Lower lobe of right lung (tissue), 2 donors: ENCODE measurements around the gene ANXA2R. TPM values are rescaled to one million over a fixed set of nuclear protein-coding genes. Genes with fewer than 3 reads are reported as not detected.
A peak's percentile ranks its signal among the peaks of the same experiment; 100 is the strongest.

ENCODE experiments used
- ATAC-seq, 2 donors: fragments of 200-7000 bp; cut with Tn5 transposase; one replicate each; pipeline ENCODE4 v1.9.1; 2020 to 2022; ENCODE audit warnings: mild to moderate bottlenecking in 2 of 2, moderate library complexity in 2 of 2
- DNase-seq: peaks from one replicate; pipeline ENCODE4 v3.0.0-alpha.2; 2020
- H3K27ac ChIP-seq: fragments of 200-600 bp; one replicate; pipeline ENCODE4 v1.8.0; 2022
- H3K27me3 ChIP-seq: fragments of 200-600 bp; one replicate; pipeline ENCODE4 v1.8.0; 2022; ENCODE audit warnings: low read depth
- H3K36me3 ChIP-seq: fragments of 200-600 bp; one replicate; pipeline ENCODE4 v1.8.0; 2022; ENCODE audit warnings: mild to moderate bottlenecking
- H3K4me1 ChIP-seq: fragments of 200-600 bp; one replicate; pipeline ENCODE4 v1.8.0; 2022
- H3K4me3 ChIP-seq: fragments of 200-600 bp; one replicate; pipeline ENCODE4 v1.8.0; 2022; ENCODE audit warnings: mild to moderate bottlenecking
- H3K9me3 ChIP-seq: fragments of 200-600 bp; one replicate; pipeline ENCODE4 v1.8.0; 2022
- CTCF ChIP-seq: fragments of 200-600 bp; IDR thresholded peaks from one replicate; pipeline ENCODE4 v1.8.0; 2022; ENCODE audit warnings: antibody characterized with exemption, mild to moderate bottlenecking
- intact Hi-C: fragments of 100-400 bp; cut with DNase I; formaldehyde crosslinking; loops from one replicate; pipeline ENCODE4 v1.11.0; 2022
- total RNA-seq: library from RNA; stranded (reverse); fragmentation: NEBNext Ultra II Directional; extraction: Animal tissue kit (Norgen Biotek cat#: 25700); gene quantifications from one replicate; pipeline ENCODE4 v1.2.1, GENCODE V29; 2021
- donor health status: DM: no; HTN: yes; CAD: no; lungs with severe emphysema.

Gene ANXA2R
- total RNA-seq, 1 donor from 2014 or later: 4.4 TPM

DNA sequence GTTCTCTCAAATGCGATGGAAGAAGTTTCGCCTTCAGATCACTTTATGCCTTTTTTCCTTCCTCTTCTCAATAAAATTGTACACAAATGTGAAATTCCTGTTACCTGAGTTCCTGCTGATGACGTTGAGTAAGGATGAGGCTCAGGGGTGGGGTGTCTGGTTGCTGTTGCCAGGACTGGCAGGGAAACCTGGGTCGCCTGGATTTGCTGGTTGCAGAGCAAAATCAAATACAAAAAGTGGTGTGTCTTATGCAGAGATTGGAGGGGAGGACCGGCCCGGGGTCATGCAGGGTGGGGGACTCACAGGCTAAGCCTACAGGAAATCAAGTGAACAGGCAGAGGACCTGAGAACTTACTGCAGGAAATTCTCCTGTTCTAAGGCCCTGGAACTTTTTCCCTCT is 39.2 kb downstream of the ANXA2R start:
- intact Hi-C loops: no loop called here
- Histone ChIP-seq H3K36me3 (no peaks in the 10 kb centered on the region), H3K4me3 (no peak overlapping the region), H3K27ac (no peak overlapping the region), H3K9me3 (no peaks in the 10 kb centered on the region), H3K27me3 (peaks cover 82% of the 10 kb centered on the region), H3K4me1 (peaks cover 11% of the 10 kb centered on the region)
- no peak for ATAC-seq
- no peak for DNase-seq
- no peak for TF ChIP-seq CTCF

DNA sequence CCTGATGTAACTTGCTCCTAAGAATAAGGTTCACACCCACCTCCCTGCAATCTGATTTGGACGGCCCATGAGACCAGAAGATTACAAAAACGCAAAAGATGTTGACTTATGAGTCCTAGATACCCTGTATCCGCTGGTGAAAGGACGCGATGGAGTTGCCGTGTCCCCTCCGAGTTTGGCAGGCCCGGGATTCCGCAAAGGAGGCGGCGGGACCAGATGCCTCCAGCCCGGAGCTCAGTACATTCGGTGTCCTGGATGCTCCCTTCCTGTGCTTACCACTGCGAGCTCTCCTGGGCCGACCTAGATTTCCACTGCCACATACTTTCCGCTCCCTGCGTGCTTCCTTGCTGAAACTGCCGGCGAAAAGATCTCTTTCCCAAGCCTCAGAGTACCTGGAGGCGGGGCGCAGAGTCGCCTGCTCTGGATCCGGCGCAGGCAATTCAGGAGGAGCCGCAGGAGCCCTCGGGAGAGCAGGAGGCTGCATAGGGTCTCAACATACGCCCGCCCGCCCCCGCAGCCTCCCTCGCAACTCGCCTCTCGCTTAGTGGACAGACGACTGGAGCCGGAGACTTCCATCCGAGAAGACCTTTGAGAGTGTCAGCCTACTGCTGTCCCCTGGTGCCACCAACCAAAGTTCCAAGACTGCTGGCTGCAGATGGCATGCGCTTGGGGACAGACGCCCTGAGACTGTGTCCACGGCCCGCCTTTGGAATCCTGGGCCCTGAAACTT is 39.8 kb downstream of the ANXA2R start:
- peak overlapping the region; percentile 33 for H3K4me3 ChIP-seq
- H3K27ac ChIP-seq: no peak overlapping the region
- TF ChIP-seq CTCF: no peak
- peaks cover 84% of the 10 kb centered on the region for H3K27me3 ChIP-seq
- no peak for DNase-seq
- peaks cover 17% of the 10 kb centered on the region for H3K4me1 ChIP-seq
- peak; percentile 58 to 72 for ATAC-seq
- intact Hi-C loops: no loop called here
- no peaks in the 10 kb centered on the region for H3K36me3 ChIP-seq
- no peaks in the 10 kb centered on the region for H3K9me3 ChIP-seq

DNA sequence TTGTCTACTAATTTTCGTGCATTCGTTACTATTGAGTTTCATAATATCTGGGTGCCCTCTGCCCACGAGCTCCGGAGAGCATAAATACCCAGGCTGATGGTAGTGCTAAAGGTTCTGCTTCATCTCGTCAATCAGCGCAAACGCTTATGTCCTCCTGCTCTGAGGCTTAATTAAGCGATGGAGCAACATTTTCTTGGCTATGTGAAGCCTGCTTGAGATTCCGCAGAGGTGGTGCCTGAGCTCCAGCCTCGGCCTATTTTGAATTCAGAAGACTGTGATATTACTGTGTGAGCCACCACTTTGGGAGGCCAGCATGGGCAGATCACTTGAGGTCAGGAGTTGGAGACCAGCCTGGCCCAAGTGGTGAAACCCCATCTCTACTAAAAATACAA is 44.8 kb downstream of the ANXA2R start:
- intact Hi-C loops: no loop called here
- peak overlapping the region; percentile 58 for H3K4me3 ChIP-seq

GRCh38 chr5:42994555-42995359 is 45.4 kb downstream of the ANXA2R start:
- Histone ChIP-seq H3K27me3 (peaks cover 88% of the 10 kb centered on the region), H3K9me3 (no peaks in the 10 kb centered on the region), H3K4me3 (peak overlapping the region; percentile 58), H3K4me1 (peaks cover 18% of the 10 kb centered on the region), H3K36me3 (no peaks in the 10 kb centered on the region), H3K27ac (peak overlapping the region; percentile 99)
- intact Hi-C loops: loop anchor here (5.0 kb wide), 1 partner anchor 42 kb away; no protein-coding TSS in a partner anchor
- ATAC-seq: peak; percentile 84 to 87
- DNase-seq: peak; percentile 89
- peak; percentile 88 for TF ChIP-seq CTCF

More for the DNA sequence above, 44.8 kb downstream of the ANXA2R start:
- no peaks in the 10 kb centered on the region for H3K9me3 ChIP-seq
- TF ChIP-seq CTCF: no peak
- no peaks in the 10 kb centered on the region for H3K36me3 ChIP-seq
- H3K27ac ChIP-seq: peak overlapping the region; percentile 99
- peaks cover 22% of the 10 kb centered on the region for H3K4me1 ChIP-seq
- no peak for DNase-seq
- ATAC-seq: no peak
- peaks cover 94% of the 10 kb centered on the region for H3K27me3 ChIP-seq

DNA sequence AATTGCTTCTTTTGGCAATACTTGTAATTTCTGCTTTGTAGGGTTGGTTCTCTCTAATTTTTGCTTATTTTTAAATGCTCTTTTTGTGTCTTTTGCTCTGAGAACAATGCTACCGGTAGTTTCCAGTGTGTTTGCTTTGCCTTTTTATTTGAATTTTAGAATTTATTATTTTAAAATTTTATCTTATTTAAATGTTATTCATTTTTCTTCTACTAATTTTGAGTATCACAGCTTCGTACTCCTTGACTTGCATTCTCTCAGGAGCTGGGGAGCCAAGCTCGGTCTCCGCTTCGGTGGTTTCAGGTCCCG is 45.9 kb downstream of the ANXA2R start:
- Histone ChIP-seq H3K27me3 (peaks cover 83% of the 10 kb centered on the region), H3K27ac (peak overlapping the region; percentile 99), H3K9me3 (no peaks in the 10 kb centered on the region), H3K4me3 (peak overlapping the region; percentile 58), H3K36me3 (no peaks in the 10 kb centered on the region), H3K4me1 (peaks cover 17% of the 10 kb centered on the region)
- no peak for TF ChIP-seq CTCF
- DNase-seq: no peak
- intact Hi-C loops: loop anchor here (5.0 kb wide), 1 partner anchor 42 kb away; no protein-coding TSS in a partner anchor
- ATAC-seq: no peak
